Smooth muscle cell (in vitro differentiated cells): ENCODE measurements around the gene GP9. TPM values are rescaled to one million over a fixed set of nuclear protein-coding genes. Genes with fewer than 3 reads are reported as not detected.
A peak's percentile ranks its signal among the peaks of the same experiment; 100 is the strongest.

ENCODE experiments used
- DNase-seq: peaks from one replicate; lab custom pipeline; 2025; ENCODE audit not compliant: unreplicated experiment; lab: John Stamatoyannopoulos, UW
- H2AFZ ChIP-seq: fragments of 200-600 bp; sonication (generic); 2 replicates; pipeline ENCODE4 v1.6.0; 2016; ENCODE audit warnings: antibody characterized with exemption, low read depth, mild to moderate bottlenecking
- H3F3A ChIP-seq: fragments of 200-600 bp; sonication (generic); 2 replicates; pipeline ENCODE4 v1.6.0; 2017; ENCODE audit warnings: antibody characterized with exemption, low read depth
- H3K27ac ChIP-seq: fragments of 200-600 bp; sonication (generic); 2 replicates; pipeline ENCODE4 v1.5.1; 2016; ENCODE audit warnings: low read depth, mild to moderate bottlenecking
- H3K27me3 ChIP-seq: fragments of 200-600 bp; sonication (generic); 2 replicates; pipeline ENCODE4 v1.6.1; 2016; ENCODE audit warnings: low read depth, mild to moderate bottlenecking
- H3K36me3 ChIP-seq: fragments of 200-600 bp; sonication (generic); 2 replicates; pipeline ENCODE4 v1.5.1; 2016; ENCODE audit warnings: low read depth
- H3K4me1 ChIP-seq: fragments of 200-600 bp; sonication (generic); 2 replicates; pipeline ENCODE4 v1.5.1; 2016; ENCODE audit warnings: low read depth
- H3K4me2 ChIP-seq: fragments of 200-600 bp; sonication (generic); 2 replicates; pipeline ENCODE4 v1.6.0; 2016; ENCODE audit warnings: mild to moderate bottlenecking
- H3K4me3 ChIP-seq: fragments of 200-600 bp; sonication (generic); 2 replicates; pipeline ENCODE4 v1.5.1; 2016; ENCODE audit warnings: mild to moderate bottlenecking
- H3K79me2 ChIP-seq: fragments of 200-600 bp; sonication (generic); 2 replicates; pipeline ENCODE4 v1.6.0; 2016; ENCODE audit warnings: low read depth, mild to moderate bottlenecking
- H3K9ac ChIP-seq: fragments of 200-600 bp; sonication (generic); 2 replicates; pipeline ENCODE4 v1.6.0; 2016; ENCODE audit warnings: low read depth
- H3K9me3 ChIP-seq: fragments of 200-600 bp; sonication (generic); replicated peaks from 2 replicates; pipeline ENCODE4 v1.5.1; 2016; ENCODE audit warnings: low read depth
- H4K20me1 ChIP-seq: fragments of 200-600 bp; sonication (generic); 2 replicates; pipeline ENCODE4 v1.6.0; 2016; ENCODE audit warnings: low read depth
- CTCF ChIP-seq: fragments of 200-600 bp; sonication (generic); IDR thresholded peaks from 2 replicates; pipeline ENCODE4 v1.5.1; 2017; ENCODE audit warnings: borderline replicate concordance, mild to moderate bottlenecking, antibody characterized with exemption; ENCODE audit not compliant: insufficient read depth, poor library complexity, severe bottlenecking
- WGBS: methylation state at CpG from one replicate; pipeline ENCODE4 v1.1.7; 2016; ENCODE audit warnings: low lambda C conversion rate; 5-methylcytosine and 5-hydroxymethylcytosine counted together
- polyA plus RNA-seq: library from polyadenylated mRNA; unstranded; fragments of >200 nt; fragmentation: Nextera tagmentation; extraction: Ambion mirVana; gene quantifications from 2 replicates; pipeline ENCODE4 v1.2.1, GENCODE V29; 2016
- total RNA-seq: library from RNA; depleted of rRNA; stranded (reverse); fragments of >200 nt; gene quantifications from 2 replicates; pipeline ENCODE4 v1.2.3, GENCODE V29; 2014

The GP9 gene
- total and polyA plus RNA-seq, 2 experiments from 2014 or later, result not detected

- no peaks in the 10 kb centered on the region for H3K9me3 ChIP-seq
- no peaks in the 10 kb centered on the region for H3K36me3 ChIP-seq
- H3K4me2 ChIP-seq, result peak overlapping the region; percentile 87
- H2AFZ ChIP-seq, result peak overlapping the region; percentile 90
- no peaks in the 10 kb centered on the region for H4K20me1 ChIP-seq
- H3K4me1 ChIP-seq, result no peaks in the 10 kb centered on the region
- no peaks in the 10 kb centered on the region for H3F3A ChIP-seq
- H3K9ac ChIP-seq, result no peak overlapping the region
- no peaks in the 10 kb centered on the region for H3K27me3 ChIP-seq
- DNase-seq, result peak; percentile 32
- H3K27ac ChIP-seq, result no peak overlapping the region
- no peaks in the 10 kb centered on the region for H3K79me2 ChIP-seq
- peak overlapping the region; percentile 47 for H3K4me3 ChIP-seq
- WGBS, result 10% methylated on average over 48 of the region's 54 CpGs
- peak; percentile 50 for TF ChIP-seq CTCF
Measured at GRCh38 chr3:129026728-129027543, 33.6 kb upstream of the GP9 start.

DNA sequence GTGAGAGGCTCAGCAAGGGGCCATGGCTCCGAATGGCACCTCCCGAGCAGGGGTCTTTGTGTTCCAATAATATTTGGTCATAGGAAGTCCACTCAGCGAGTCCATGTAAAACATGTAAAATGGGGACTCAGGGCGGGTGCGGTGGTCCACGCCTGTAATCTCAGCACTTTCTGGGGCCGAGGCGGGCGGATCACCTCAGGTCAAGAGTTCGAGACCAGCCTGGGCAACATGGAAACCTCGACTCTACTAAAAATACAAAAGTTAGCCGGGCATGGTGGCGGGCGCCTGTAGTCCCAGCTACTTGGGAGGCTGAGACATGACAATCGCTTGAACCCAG, 33.1 kb upstream of the GP9 start:
- TF ChIP-seq CTCF, result no peak

DNA sequence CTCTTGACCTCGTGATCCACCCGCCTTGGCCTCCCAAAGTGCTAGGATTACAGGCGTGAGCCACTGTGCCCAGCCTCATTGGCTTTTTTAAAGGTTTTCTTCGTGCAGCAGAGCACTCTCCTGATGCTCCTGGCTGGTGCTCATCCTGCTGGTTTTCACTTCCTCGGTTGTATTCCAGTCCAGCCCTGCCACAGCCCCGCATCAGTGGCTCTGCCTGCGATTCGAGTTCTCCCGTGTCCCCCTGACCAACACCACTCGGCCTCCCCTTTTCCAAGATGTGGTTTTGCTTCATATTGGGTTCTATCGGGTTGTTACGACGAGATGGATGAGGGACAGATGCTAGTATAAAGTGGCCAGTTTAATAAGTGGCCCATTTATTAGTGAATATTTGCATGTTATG, 31.7 kb upstream of the GP9 start:
- WGBS, result 91% methylated on average over 13 of the region's 13 CpGs
- H3K79me2 ChIP-seq, result no peaks in the 10 kb centered on the region

More for the DNA sequence above, 33.1 kb upstream of the GP9 start:
- Histone ChIP-seq H3K4me1 (no peaks in the 10 kb centered on the region), H4K20me1 (no peaks in the 10 kb centered on the region), H3F3A (no peaks in the 10 kb centered on the region), H3K27ac (no peak overlapping the region), H3K9me3 (no peaks in the 10 kb centered on the region), H3K4me3 (peak overlapping the region; percentile 47), H3K27me3 (no peaks in the 10 kb centered on the region), H3K36me3 (no peaks in the 10 kb centered on the region), H3K9ac (no peak overlapping the region), H3K4me2 (peak overlapping the region; percentile 87), H3K79me2 (no peaks in the 10 kb centered on the region), H2AFZ (peak overlapping the region; percentile 90)
- no peak for DNase-seq
- 87% methylated on average over 15 of the region's 15 CpGs for WGBS

More for the DNA sequence above, 31.7 kb upstream of the GP9 start:
- Histone ChIP-seq H2AFZ (no peak overlapping the region), H3K9me3 (no peaks in the 10 kb centered on the region), H3K9ac (no peak overlapping the region), H3K36me3 (no peaks in the 10 kb centered on the region), H3K27me3 (no peaks in the 10 kb centered on the region), H4K20me1 (no peaks in the 10 kb centered on the region), H3K4me3 (no peak overlapping the region), H3K4me2 (no peak overlapping the region), H3F3A (no peaks in the 10 kb centered on the region), H3K27ac (no peak overlapping the region), H3K4me1 (no peaks in the 10 kb centered on the region)
- no peak for TF ChIP-seq CTCF
- DNase-seq, result no peak
